HG03025 (cell line): ENCODE results near the gene DOK1.

Experiments
- ATAC-seq: cut with Tn5 transposase; IDR thresholded peaks from one replicate; pipeline ENCODE4 v1.9.1; 2021; ENCODE audit warnings: mild to moderate bottlenecking, moderate library complexity; ENCODE audit not compliant: unreplicated experiment, low FRiP score

Gene DOK1

GRCh38 chr2:74564222-74564621, 9.7 kb downstream of the DOK1 start:
- no peak for ATAC-seq

- ATAC-seq: no peak
These were observed 11.7 kb downstream of the DOK1 start for GRCh38 chr2:74566076-74566753.

GRCh38 chr2:74566754-74567085, 12.2 kb downstream of the DOK1 start:
- no peak for ATAC-seq

- ATAC-seq: no peak
These were observed 13.4 kb downstream of the DOK1 start for GRCh38 chr2:74567881-74568280.

DNA sequence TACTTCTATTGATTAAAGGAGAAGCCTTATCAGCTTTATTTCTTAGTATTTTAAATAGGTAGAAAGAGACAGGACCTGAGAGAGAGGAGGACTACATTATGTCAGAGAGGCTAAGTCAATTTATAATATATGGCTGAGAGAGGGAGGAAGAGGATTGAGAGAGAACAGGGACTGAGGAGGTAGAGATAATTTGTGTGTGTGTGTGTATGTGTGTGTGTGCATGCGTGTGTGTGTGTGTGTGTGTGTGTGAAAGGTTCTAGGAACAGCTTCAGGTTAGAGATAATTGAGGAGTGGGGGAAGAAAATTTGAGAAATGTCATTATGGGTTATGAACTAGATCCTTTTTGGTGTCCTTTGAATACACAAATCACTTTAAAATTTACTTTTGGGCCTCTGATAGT, 15.2 kb downstream of the DOK1 start:
- ATAC-seq: no peak

DNA sequence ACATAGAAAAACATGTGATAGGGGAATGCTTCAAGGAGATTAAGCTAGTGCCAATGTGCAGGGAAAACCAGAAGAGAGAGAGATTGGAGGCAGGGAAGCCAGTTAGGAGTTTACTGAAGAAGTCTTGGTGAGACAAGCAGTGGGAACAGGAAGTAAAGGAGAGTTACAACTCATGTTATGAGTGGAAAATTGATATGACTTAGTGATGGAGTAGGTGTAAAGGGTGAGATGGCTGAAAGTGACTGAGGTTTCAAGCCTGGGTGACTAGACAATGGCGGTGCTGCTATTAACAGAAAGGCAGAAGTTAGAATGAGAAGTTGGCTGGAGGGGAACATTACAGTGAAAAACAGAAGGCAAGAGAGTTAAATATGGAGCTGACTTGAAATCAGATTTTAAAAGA, 16.5 kb downstream of the DOK1 start:
- ATAC-seq: peak; percentile 62

DNA sequence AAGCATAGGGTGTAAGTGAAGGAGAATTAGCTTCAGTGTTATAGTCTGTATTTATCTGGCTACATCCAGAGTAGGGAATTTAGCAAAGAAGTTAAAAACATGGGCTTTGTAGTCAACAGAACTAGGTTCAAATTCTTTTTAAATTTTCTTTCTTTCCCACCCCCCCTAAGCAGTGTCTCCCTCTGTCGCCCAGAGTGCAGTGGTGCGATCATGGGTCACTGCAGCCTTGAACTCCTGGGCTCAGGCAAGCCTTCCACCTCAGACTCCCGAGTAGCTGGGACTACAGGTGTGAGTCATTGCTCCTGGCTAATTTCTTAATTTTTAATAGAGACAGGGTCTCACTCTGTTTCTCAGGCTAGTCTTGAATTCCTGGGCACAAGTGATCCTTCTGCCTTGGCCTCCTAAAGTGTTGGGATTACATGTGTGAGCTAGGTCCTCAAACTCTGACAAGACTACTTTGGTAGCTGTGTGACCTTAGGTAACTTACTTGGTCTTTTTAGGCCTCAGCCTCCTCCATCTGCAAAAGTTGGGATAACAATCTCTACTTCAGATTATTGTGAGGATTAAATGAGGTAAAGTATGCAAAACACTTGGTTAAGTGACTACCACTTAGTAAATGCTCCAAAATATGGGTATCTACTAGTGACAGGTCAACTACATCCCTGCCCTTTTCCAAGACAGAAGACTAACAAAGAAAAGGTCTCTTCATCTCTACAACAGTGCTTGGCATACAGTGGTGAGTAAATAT, 17.8 kb downstream of the DOK1 start:
- no peak for ATAC-seq

- no peak for ATAC-seq
These were observed 19.4 kb downstream of the DOK1 start for GRCh38 chr2:74573747-74574562.

DNA sequence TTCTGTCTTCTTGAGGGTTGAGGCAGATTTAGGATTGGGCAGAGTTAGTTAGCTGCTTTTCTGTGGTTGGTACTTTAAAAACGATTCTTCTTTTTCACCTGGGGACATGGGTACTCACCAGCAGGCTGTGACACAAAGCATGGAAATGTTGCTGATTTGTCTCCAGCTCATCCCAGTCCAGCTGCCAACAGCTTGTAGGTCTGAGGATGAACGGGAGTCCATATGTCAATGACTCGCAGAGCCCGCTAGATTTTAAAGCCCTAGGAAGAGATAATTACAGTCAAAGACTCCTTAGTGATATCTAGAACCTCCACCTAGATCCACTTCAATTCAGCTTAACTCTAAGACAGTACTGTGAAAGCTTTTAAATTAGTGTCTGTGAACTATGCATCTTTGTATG, 20.8 kb downstream of the DOK1 start:
- ATAC-seq: no peak

DNA sequence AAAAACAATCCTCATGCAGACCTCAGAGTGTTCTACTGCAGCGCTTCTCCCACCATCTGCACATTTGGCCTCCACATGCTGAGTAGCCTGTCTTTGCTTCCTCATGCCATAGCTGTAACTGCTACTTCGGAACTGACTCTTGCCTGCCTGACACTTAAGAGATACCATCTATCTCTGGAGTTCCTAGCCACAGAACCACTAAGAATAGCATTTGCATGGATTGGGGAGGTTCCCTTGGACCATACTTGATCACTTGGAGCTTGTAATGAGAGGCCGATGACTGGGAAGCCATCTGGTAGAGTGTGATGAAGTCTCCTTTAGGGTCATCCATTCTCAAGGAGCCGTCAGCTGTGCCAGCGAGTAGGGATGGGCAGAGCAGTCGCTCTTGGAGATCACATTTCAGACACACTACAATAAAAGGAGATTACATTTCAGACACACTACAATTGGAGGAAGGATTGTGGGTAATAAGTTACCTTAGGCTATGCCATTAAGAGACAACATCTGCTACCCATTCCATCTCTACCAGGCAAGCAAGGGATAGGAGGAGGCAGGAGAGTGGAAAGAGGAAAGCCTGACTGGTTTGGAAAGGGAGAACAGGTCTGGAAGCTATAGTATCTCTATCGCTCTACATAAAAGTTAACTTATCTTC, 21.8 kb downstream of the DOK1 start:
- ATAC-seq: no peak

DNA sequence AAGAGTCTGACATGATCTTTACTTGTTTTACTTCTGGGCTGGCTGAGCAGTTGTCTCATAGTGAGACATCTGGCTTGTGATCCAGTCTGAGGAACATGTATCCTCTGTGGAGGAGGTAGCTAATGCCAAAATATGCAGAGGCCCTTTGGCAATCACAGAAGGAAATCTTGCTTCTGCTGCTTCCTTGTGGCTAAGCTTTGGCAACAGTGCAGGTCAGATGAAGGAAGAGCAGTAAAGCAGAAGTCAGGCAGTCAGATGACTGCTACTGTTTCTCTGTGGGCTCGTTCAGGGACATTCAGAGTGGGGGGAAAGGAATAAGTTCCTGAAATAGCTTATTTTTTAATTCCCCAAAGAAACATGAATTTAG, 22.3 kb downstream of the DOK1 start:
- no peak for ATAC-seq

DNA sequence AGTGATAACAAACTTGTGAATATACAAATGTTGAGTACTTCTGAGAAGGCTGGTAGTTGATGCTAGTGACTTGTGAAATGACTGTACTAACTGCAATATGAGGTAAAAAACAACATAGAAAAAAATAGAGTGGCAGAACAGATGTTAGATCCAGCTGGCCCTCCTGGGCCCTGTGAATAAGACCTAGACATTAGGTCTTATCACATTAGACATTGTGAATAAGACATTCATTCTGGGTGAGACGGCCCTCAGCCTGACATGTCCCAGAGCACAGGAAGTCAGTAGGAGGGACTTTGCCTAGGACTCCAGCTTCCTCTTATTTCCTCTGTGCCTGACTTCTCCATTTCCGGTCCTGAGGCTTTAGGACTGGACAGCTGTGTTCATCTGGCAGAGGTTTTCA, 22.9 kb downstream of the DOK1 start:
- ATAC-seq: no peak

- peak; percentile 38 for ATAC-seq
These were observed 23.9 kb downstream of the DOK1 start for GRCh38 chr2:74578408-74578807.

DNA sequence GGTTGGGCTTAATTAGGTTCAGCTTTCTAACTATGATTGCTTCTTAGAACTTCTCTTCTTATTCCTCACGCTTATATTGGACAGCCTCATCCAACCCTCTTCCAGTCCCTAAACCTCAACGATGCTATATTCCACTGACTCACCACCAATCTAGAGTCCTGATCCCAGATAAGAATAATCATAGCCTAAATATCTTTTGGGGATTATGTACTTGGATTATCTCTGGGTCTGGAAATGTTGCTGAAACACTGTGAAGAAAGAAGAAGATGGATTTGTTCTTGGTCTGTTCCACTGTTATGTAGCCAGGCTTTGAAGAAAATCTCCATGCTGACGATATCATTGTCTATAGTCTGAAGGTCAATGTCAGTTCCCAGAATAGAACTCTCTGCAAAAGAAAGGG, 26.9 kb downstream of the DOK1 start:
- ATAC-seq: no peak

DNA sequence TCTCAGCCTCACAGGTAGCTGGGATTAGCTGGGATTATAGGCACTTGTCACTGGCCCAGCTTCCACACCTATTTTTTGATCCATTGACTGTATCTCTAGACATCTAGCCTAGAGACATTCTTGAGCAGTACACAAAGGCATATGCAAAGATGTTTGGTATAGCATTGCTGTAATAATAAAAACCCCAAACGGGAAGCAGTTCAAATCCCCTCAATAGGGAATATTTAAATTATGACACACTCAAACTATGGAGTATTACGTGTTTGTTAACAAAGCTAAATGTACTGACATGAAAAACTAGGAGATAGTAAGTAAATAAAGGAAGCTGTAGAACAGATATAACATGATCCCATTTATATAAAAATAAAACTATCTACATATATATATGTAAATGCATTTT, 27.7 kb downstream of the DOK1 start:
- ATAC-seq: no peak

DNA sequence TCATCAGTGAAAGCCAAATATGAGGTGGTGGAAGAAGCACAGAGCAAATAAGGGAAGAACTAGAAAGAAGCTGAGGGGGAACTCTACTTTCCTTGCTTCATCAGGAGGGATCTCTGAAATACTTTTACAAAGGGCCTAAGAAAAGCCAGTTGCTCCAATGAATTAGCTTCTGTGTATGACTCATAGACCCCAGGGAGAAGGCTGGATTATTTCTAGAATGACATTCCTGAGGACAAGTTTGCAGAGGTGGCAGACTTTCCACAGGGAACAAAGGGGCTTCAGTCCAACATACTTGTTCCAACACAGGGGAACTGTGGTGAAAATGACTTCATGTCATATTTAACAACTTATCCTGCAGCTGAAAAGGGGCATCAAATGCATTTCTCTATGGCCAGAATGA, 29.0 kb downstream of the DOK1 start:
- no peak for ATAC-seq

GRCh38 chr2:74584088-74584645, 29.6 kb downstream of the DOK1 start:
- ATAC-seq: no peak

DNA sequence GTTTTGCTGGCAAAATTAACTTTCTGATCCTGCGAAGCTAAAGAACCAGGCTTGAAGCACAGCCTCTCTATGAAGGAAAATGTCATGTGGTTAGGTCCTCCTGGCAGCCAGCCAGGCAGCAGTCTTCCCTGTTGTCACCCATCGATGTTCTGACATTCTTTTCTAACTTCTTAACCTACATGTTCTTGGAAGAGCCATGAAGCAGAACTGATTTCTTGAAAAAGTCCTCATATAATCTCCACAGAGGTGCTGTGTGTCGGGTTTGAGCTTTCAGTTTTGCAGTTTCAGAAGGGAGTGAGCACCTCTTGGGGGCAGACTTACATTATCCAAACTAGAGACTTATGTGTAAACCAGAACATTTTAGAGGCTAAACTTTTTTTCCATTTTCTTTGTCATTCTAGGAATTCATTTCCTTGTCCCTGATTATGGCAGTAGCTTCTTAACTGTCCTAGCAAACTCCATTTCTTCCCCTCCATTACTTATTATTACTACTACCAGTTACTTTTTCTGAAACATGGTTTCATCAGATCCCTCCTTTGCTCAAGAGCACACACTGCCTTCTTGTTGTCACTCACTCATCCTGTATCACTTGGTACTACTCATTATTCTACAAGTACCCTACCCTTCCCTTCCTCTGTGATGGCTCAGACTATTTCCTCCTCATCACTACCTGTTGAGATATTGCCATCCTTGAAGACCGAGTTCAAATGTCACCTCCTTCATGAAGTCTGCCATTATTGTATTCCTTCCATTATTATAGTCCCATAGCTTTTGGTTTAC, 31.1 kb downstream of the DOK1 start:
- ATAC-seq: peak; percentile 49

DNA sequence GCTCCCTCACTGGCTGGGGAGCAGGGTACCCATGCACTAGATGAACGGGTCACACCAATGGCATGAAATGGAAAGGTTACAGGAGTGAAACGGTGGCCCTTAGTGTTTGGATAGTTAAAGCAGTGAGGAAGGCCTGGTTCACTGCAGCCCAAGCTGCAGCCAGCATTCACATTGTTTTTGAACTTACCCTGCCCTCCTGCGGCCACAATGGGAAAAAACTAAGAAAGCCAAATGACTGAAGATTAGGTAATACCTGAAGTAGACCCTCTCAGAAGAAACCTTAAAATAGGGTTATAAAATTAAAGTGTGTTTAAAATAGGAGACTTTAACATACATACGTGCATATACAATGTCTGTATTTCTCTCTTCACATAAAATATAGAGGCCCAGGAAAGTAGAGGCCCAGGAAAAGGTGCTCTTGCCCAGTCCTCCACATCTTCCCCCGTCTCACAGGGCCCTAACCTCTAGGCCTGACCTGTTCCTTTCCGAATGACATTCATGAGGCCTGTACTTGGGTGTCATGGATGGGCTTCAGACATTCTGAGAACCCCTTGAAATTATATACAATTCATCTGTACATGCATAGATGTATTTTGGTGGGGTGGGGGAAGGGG, 33.3 kb downstream of the DOK1 start:
- no peak for ATAC-seq

GRCh38 chr2:74588664-74589063, 34.1 kb downstream of the DOK1 start:
- no peak for ATAC-seq
